C4-2B (cell line): ENCODE results near the gene PGRMC2.

Experiments used
- CTCF ChIP-seq: fragments of 450-650 bp; conservative IDR thresholded peaks from 2 replicates; pipeline ENCODE4 v1.5.1; 2017; ENCODE audit warnings: mild to moderate bottlenecking
- ZFX ChIP-seq: fragments of 450-650 bp; IDR thresholded peaks from 2 replicates; pipeline ENCODE4 v1.6.1; 2017

- TF ChIP-seq CTCF: no peak
- no peak for TF ChIP-seq ZFX
Measured at GRCh38 chr4:128333309-128334018, 45.9 kb upstream of the PGRMC2 start.
